Activated naive CD4-positive, alpha-beta T cell treated with anti-CD3 and anti-CD28 coated beads, Interleukin-2, amount 50 U/mL, for 16 hours (primary cell): ENCODE data around the gene TBX15.

Experiments
- DNase-seq: peaks from one replicate; pipeline ENCODE4 v3.0.0-alpha.2; 2020

TBX15 gene

DNA sequence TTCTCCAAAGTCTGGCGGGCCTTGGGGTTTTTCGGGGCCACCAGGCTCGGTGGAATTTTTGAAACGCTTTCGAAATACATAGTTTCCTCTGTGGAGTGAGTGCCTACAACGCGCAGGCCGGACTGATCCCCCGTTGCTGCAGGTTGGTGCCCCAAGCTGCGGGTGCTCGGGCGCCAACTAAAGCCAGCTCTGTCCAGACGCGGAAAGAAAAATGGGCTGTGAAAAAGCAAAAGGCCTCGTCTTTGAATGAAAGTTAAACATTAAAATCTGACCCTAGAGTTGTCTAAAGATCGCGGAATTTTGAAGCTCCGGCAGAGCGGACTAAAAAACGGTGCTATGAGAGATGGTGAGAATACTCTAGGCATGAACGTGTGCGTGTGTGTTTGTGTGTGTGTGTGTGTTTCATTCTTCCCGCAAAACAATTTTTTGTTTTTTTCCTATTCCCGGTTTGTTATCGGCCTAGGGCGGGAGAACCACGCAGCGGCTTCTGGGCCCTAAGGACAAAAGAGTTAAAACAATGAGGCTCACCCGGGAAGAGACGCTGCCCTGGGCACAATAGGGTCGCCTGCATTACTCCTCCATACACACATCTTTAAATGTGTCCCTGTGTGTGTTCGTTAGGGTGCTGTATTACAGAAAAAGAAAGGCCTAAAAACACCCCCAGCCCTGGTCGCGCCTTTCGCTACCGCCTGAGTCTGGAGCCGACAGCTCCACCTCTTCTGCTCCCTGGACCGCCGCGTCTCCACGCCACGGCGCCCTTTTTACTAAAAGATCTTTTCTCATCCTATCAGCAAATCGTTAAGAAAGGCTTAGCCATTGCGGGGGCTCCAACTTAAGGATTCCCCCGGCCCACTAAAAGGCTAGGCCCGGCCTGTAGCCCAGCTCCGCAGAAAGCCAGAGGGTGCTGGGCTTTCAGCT lies 3.2 kb downstream of the TBX15 start:
- no peak for DNase-seq

DNA sequence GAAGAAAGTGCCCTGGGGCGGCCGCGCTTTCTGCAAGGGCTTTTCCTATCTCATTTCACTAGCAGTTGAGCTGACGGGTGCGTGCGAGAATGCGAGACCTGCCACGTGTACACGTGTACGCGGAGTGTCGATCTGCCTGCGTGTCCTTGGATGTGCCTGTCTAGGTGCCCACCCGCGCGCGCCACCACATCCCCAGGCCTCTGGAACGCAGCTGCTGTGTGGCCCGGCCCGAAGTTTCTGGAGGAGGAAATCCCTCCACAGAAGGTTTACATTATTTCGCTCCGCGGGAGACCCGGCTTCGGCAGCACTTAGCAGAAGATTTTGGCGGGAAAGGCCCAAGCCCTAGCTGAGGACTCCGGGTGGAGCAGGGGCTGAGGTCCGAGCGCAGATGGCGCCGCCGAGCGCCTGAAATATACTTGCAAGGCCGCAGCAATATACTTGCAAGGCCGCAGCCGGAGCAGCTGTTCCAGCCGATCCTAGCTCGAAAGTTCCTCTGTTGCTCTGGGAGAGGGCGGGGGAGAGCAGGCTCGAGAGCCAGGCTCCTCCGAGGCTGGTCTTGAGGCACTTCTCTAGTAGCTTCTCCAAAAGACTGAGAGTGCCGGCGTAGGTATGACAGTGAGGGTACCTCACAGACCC lies 3.9 kb downstream of the TBX15 start:
- no peak for DNase-seq

DNA sequence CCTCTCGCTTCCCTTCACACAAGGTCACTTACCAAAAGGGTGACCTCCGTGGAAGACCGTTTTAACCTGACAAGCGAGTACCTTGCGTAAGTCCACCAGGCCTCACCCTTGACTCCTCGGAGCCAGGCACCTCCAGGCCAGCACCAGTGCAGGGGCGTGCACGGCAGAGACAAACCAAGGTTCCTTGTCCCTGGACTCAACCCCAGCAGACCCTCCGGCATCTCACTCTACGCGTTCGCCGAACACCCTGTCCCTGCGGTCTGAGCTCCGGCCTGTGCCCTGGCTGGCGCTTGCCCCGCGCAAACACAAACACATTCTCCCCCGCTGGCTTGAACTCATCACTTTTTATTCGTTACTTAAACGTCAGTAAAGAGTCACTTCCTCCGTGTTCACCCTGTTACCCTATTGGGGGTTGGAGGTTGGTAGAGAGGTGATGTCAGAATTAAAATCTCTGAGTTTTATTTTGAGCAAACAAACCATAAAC lies 4.5 kb downstream of the TBX15 start:
- no peak for DNase-seq

GRCh38 chr1:118982821-118983557 lies 5.2 kb downstream of the TBX15 start:
- DNase-seq, result no peak

DNA sequence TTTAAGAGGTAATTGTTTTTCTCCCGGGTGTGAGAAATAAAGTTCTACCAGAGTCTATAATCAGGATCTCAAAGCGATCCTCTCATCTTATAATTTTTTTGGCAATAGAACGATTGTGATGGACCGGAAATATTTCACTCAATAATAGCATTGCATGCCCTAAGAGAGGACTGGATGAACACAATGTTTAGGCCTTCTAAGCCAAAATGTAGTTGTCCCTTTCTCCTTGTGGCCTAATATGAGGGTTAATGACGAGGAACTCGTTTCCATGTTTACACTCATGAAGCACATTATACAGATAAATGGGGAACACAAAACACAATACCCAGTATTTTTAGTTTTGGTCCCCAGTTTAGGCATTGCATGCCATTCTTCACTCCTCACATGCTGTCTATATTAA lies 5.9 kb downstream of the TBX15 start:
- no peak for DNase-seq

DNA sequence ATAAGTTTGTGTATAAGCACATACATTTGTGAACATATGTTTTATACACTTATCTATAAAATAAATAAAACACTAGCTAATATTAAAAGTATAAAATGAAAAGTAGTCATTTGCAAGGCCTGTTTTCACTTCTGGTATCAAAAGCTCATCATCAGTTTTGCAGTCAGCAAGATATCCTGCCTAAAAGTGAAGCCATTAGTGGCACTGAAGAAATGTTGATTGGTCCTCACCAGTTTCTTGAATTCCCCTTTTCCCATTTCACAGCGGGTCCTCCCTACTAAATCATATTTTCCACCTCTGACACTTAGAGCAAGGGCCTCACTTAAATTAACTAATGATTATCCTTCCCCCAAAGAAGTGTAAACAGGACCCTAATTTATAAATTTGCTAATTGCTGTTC lies 6.7 kb downstream of the TBX15 start:
- DNase-seq, result no peak

DNA sequence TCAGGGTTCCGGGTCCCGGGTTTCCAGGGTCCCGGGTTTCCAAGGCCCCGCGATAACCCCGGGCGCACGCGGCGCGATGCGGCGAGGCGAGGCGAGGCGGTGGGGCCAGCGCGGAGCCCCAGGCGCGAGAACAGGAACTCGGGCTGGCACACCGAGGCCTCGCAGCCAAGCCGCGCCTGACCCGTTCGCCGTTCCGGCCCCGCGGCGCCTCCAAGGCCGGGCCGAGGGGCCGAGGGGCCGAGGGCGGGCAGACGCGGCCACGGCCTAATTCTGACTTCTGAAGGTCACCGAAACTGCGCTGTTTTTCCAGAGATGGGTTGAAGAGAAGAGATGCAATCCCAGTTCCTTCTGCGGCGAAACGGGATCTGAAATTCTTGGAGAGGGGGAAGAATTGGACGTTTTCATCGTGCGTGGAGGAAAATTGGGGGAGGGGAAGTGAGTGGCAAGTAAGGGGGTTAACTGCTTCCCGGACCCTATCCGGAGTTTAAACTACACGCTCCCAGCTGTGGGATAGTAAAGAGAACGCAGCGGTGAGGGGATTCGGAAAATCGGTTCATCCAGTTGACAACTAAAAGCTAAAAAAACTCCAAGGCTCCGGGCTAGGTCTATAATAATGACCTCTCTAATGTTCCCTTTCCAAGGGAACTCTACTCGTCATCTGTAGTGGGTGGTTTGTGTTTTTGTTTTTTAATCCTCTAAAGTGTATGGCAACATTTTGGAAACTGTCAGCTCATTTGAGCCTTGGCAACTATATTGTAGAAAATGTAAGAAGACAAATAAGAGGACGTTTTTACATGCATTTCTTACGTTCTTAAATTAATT lies 8.2 kb downstream of the TBX15 start:
- DNase-seq, result no peak

- no peak for DNase-seq
These were observed 9.0 kb downstream of the TBX15 start for GRCh38 chr1:118978914-118979701.

DNA sequence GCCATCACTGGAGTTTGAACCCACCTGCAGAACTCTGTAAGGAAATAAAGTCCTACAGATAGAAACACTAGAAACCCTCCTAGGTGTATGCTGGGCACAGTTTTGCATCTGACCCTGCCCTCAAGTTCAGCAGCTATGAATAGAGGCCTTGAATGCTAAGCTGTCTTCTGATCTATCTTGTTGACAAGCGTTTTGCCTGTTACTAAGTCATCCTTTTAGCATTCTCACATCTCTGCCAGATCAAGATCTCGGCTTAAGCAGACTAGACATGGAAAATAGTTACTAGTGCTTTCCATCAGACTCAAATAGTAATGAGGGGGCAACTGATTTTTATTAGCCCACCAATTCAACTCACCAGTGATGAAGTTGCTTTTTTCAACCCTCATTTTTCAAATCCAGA lies 10.5 kb downstream of the TBX15 start:
- DNase-seq, result no peak

DNA sequence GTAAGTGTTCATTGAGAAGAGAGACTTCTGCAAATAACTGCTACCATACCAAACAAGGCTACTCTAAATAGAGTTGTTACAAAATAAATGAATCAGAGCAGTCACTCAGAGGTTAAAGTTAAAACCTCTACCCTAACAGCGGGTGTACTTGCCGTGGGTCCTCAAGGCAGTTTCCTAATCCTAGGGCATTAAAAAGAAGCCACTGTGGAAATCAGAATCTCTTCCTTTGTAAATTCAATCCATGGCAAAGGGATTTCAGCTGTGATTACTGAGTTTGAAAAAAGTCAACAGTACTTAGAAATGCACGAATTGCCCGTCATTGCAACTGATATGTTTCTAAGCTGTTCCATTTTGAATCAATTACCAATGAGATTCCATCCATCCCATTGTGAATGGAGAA lies 13.5 kb downstream of the TBX15 start:
- DNase-seq, result no peak

DNA sequence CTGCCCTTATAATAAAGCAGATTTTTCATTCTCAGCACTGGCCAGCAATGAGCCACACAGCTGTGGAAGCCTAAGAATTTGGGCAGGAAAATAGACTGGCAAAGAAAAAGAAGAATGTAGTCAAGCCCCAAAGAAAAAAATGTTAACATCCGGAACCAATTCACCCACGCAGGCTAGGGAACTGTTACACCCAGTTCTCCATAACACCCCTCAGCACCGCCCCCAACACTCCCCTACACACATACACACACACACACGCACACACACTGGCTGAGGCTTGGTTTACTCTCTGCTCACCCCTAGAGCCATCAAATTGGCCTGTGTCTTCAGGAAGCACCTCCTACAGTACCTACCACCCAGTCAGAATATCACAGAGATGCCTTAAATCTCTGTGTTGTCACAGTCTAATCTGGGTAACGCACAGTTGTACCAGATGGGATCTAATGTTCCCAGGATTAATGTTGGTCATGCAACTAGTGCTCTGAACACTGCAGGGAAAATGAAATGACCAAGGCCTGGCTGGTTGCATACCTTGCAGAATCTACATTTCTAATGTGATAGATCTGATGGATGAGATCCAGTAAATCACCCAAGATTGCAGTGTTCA lies 14.5 kb downstream of the TBX15 start:
- no peak for DNase-seq

DNA sequence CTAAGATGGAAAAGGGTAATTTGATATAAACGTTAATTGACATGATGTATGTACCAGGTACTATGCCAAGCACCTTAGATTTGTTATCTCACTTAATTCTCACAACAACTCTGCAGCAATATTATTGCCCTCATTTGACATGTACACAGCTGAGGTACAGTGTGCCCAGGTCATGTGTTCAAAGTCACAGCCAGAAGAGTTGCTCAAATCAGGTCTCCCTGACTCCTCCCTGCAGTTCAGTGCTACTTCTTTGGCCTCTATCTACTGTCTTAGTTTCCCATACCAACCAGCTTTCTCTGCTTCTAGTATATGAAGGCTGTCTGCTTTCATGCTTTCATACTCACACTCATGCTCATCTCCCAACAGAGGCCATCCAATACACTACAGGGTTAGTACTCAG lies 15.1 kb downstream of the TBX15 start:
- DNase-seq, result no peak

- DNase-seq, result no peak
These were observed 17.7 kb downstream of the TBX15 start for GRCh38 chr1:118970451-118970850.

- no peak for DNase-seq
These were observed 24.4 kb downstream of the TBX15 start for GRCh38 chr1:118963456-118964430.

GRCh38 chr1:118963138-118963455 lies 25.0 kb downstream of the TBX15 start:
- no peak for DNase-seq

- no peak for DNase-seq
These were observed 27.0 kb downstream of the TBX15 start for GRCh38 chr1:118961156-118961555.

DNA sequence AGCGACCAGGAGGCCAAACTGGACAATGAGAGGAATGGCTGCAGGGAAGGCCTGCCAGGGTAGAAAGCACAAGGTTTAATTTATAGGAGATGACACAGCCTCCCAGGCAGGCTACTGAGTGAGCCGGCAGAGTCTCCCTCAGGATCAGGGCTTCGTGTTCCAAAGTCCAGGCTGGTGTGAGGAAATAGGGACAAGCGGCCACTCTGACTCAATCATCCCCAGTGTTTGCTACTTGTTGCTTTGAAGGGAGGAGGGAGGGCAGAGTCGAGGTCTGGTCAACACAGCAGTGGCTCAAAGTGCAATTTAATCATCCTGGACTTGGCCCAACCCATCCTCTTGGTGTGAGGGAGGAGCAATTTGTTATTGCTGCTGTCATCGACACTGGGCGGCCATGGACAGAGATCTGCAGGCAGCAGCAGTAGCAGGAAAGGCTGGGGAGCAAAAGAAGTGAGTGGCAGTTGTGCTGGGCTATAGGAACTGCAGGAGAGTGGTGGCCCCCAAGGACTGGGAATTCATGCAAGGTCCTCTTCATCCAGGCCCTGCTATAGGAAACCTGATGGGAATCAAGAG lies 27.5 kb downstream of the TBX15 start:
- no peak for DNase-seq

DNA sequence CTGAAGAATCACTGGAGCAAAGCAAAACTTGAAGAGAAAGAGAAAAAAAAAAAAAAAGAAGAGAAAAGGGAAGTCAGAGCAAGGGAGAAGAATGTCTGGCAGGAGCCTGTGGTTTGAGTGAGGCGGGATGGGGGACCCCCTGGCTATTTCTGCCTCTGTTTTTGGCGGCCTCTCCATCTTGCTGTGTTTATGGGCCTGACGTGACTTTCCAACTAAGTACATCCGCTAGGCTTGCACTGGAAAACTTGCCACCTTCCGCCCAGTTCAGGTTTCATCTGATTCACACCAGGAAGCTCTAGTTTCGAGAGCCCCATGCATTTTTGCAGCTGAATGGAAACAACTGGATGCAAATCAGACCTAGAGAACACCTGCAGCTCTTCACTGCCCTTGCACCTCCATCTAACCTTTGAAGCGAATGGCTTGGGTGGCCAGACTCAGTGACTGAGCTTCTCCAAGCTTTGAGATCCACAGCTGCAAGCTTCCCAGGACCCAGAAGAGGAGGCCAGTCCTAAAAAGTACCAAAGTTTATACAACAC lies 28.0 kb downstream of the TBX15 start:
- DNase-seq, result no peak

GRCh38 chr1:118958937-118959631 lies 29.1 kb downstream of the TBX15 start:
- DNase-seq, result no peak
